Fibroblast of pulmonary artery (primary cell): ENCODE results near the gene SUMF2.

ENCODE experiments used
- DNase-seq: peaks from one replicate; pipeline ENCODE4 v3.0.0-alpha.2; 2010; ENCODE audit warnings: low read depth
- H3K4me3 ChIP-seq: replicated peaks from 2 replicates; pipeline ENCODE4 v1.5.1; 2011; ENCODE audit warnings: low read depth, mild to moderate bottlenecking, control low read depth, low read length, moderate library complexity
- TF ChIP-seq, protein P1 (sequence below): IDR thresholded peaks from 2 replicates; pipeline ENCODE4 v1.5.1; 2011; ENCODE audit warnings: mild to moderate bottlenecking, control low read depth, low read length, inconsistent platforms; ENCODE audit errors: missing control alignments

The SUMF2 gene

GRCh38 chr7:56124981-56125380, 60.9 kb downstream of the SUMF2 start:
- no peak for DNase-seq
- no peak overlapping the region for H3K4me3 ChIP-seq
- TF ChIP-seq, protein P1, sequence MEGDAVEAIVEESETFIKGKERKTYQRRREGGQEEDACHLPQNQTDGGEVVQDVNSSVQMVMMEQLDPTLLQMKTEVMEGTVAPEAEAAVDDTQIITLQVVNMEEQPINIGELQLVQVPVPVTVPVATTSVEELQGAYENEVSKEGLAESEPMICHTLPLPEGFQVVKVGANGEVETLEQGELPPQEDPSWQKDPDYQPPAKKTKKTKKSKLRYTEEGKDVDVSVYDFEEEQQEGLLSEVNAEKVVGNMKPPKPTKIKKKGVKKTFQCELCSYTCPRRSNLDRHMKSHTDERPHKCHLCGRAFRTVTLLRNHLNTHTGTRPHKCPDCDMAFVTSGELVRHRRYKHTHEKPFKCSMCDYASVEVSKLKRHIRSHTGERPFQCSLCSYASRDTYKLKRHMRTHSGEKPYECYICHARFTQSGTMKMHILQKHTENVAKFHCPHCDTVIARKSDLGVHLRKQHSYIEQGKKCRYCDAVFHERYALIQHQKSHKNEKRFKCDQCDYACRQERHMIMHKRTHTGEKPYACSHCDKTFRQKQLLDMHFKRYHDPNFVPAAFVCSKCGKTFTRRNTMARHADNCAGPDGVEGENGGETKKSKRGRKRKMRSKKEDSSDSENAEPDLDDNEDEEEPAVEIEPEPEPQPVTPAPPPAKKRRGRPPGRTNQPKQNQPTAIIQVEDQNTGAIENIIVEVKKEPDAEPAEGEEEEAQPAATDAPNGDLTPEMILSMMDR = no peak

DNA sequence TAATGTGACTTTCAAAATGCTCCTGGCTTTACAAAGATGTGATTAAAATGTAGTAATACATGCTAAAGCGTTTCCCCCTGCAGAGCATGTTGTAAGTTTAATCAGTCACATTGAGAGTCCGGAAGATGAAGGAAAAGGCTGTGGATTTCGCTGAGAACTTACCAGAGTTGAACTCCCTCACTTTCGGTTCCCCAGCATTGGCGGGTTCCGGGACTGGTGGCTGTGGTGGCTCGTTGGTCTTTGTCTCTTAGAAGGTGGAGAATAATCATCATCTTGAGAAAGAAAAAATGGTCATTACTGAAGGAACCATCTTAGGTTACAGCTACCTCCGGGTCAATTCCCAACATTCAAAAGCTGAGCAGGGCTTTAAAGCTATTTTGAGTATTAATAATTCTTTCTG, 61.7 kb downstream of the SUMF2 start:
- TF ChIP-seq, protein P1 = no peak
- no peak for DNase-seq
- no peak overlapping the region for H3K4me3 ChIP-seq

DNA sequence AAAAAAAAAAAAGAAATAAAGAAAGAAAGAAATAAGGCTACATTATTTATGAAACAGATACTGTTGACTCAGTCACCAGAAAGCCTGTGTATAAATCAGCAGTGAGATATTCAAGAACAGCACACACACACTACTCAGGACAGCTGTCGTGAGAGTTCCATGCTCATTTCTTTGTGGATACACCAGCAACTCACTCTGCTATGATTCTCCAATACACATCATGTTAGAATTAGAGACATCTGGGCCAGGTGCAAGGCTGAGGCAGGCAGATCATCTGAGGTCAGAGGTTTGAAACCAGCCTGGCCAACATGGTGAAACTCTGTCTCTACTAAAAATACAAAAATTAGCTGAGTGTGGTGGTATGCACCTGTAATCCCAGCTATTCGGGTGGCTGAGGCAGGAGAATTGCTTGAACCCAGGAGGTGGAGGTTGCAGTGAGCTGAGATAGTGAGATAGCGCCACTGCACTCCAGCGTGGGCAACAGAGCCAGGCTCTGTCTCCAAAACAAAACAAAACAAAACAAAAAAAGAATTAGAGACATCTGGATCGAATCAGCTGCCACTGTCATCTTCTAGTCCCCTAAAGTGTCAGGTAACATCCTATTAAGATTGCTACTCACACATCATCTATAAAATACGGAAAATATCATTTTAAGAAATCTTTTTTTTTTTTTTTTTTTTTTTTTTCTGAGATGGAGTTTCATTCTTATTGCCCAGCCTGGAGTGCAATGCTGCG, 63.3 kb downstream of the SUMF2 start:
- TF ChIP-seq, protein P1 = no peak
- DNase-seq = no peak
- no peak overlapping the region for H3K4me3 ChIP-seq
